IMR-90 (cell line): ENCODE data around the gene CSGALNACT2. TPM values are rescaled to one million over a fixed set of nuclear protein-coding genes. Genes with fewer than 3 reads are reported as not detected.
A peak's percentile ranks its signal among the peaks of the same experiment; 100 is the strongest.

ENCODE experiments used
- ATAC-seq: fragments of 200-7000 bp; cut with Tn5 transposase; 2 replicates; pipeline ENCODE4 v1.9.1; 2020; ENCODE audit warnings: low read depth, mild to moderate bottlenecking, moderate library complexity
- BruUV-seq: library from RNA; stranded (reverse); fragments of 400-500 nt; replicated peaks from 2 replicates; lab custom pipeline; 2021; lab: Mats Ljungman, UMichigan
- CTCF ChIA-PET: fragments of 300-600 bp; formaldehyde crosslinking; extraction: SDS; loops from one replicate; lab custom pipeline; 2021; ENCODE audit warnings: antibody characterized with exemption; lab: Yijun Ruan, JAX
- POLR2A ChIA-PET: fragments of 300-600 bp; sonication (Branson Sonifier 250); formaldehyde crosslinking; loops from one replicate; lab custom pipeline; 2022; ENCODE audit warnings: antibody characterized with exemption; ENCODE audit not compliant: unreplicated experiment; lab: Charles Lee
- DNase-seq: peaks from one replicate; pipeline ENCODE4 v3.0.0; 2013
- H2AFZ ChIP-seq: replicated peaks from 2 replicates; pipeline ENCODE3; 2013; ENCODE audit warnings: low read length, mild to moderate bottlenecking; ENCODE audit not compliant: poor library complexity
- H2AK5ac ChIP-seq: 2 replicates; pipeline ENCODE4 v1.6.1; 2013; ENCODE audit warnings: low read depth, low read length, inconsistent platforms
- H2AK9ac ChIP-seq: replicated peaks from 2 replicates; pipeline ENCODE3; 2013; ENCODE audit warnings: mild to moderate bottlenecking, low read depth, low read length, moderate library complexity; ENCODE audit not compliant: poor library complexity
- H2BK120ac ChIP-seq: 2 replicates; pipeline ENCODE4 v1.6.1; 2013; ENCODE audit warnings: low read depth, low read length, inconsistent platforms
- H2BK15ac ChIP-seq: 3 replicates; pipeline ENCODE4 v1.6.1; 2013; ENCODE audit warnings: low read depth, low read length, inconsistent platforms
- H2BK20ac ChIP-seq: 2 replicates; pipeline ENCODE4 v1.6.1; 2013; ENCODE audit warnings: low read depth, mild to moderate bottlenecking, inconsistent platforms, low read length, moderate library complexity
- H2BK5ac ChIP-seq: 2 replicates; pipeline ENCODE4 v1.6.1; 2013; ENCODE audit warnings: mild to moderate bottlenecking, low read depth, low read length, inconsistent platforms; ENCODE audit not compliant: poor library complexity, severe bottlenecking
- H3K14ac ChIP-seq: replicated peaks from 2 replicates; pipeline ENCODE4 v1.6.1; 2013; ENCODE audit warnings: low read depth, low read length, inconsistent platforms
- H3K18ac ChIP-seq: 2 replicates; pipeline ENCODE4 v1.6.1; 2013; ENCODE audit warnings: low read depth, low read length, control low read depth
- H3K23ac ChIP-seq: 2 replicates; pipeline ENCODE4 v1.6.1; 2013; ENCODE audit warnings: low read depth, low read length, inconsistent platforms
- H3K27ac ChIP-seq: 2 replicates; pipeline ENCODE4 v1.5.1; 2013; ENCODE audit warnings: mild to moderate bottlenecking, control low read depth, low read length; ENCODE audit not compliant: insufficient read depth
- H3K27me3 ChIP-seq: 2 replicates; pipeline ENCODE4 v1.6.1; 2013; ENCODE audit warnings: low read length; ENCODE audit not compliant: control insufficient read depth, insufficient read depth
- H3K36me3 ChIP-seq: 2 replicates; pipeline ENCODE4 v1.6.1; 2013; ENCODE audit warnings: low read length, mixed read lengths; ENCODE audit not compliant: control insufficient read depth, insufficient read depth
- H3K4ac ChIP-seq: 2 replicates; pipeline ENCODE4 v1.6.1; 2013; ENCODE audit warnings: low read depth, low read length, inconsistent platforms
- H3K4me1 ChIP-seq: 2 replicates; pipeline ENCODE4 v1.6.1; 2013; ENCODE audit warnings: low read length, mixed read lengths; ENCODE audit not compliant: control insufficient read depth, insufficient read depth
- H3K4me2 ChIP-seq: 2 replicates; pipeline ENCODE4 v1.6.1; 2013; ENCODE audit warnings: low read depth, mild to moderate bottlenecking, control low read depth, low read length, moderate library complexity
- H3K4me3 ChIP-seq: 2 replicates; pipeline ENCODE4 v1.5.1; 2013; ENCODE audit warnings: low read depth, mild to moderate bottlenecking, control low read depth, low read length, moderate library complexity; ENCODE audit not compliant: insufficient read depth
- H3K56ac ChIP-seq: 2 replicates; pipeline ENCODE4 v1.6.1; 2013; ENCODE audit warnings: low read length, inconsistent platforms; ENCODE audit not compliant: insufficient read depth; ENCODE audit errors: extremely low read depth
- H3K79me1 ChIP-seq, 2 experiments: 2 replicates each; pipeline ENCODE4 v1.6.1; 2013; ENCODE audit warnings: low read length in 2 of 2, inconsistent platforms in 1 of 2, low read depth in 1 of 2
- H3K9ac ChIP-seq: 2 replicates; pipeline ENCODE4 v1.6.1; 2013; ENCODE audit warnings: low read depth, low read length, control low read depth
- H3K9me1 ChIP-seq: 2 replicates; pipeline ENCODE4 v1.6.1; 2013; ENCODE audit warnings: low read length, inconsistent platforms; ENCODE audit not compliant: insufficient read depth
- H3K9me3 ChIP-seq: 2 replicates; pipeline ENCODE4 v1.6.1; 2013; ENCODE audit warnings: low read length; ENCODE audit not compliant: control insufficient read depth, insufficient read depth
- H4K20me1 ChIP-seq: 2 replicates; pipeline ENCODE4 v1.6.1; 2013; ENCODE audit warnings: low read length, inconsistent platforms; ENCODE audit not compliant: insufficient read depth
- H4K5ac ChIP-seq: 2 replicates; pipeline ENCODE4 v1.6.1; 2013; ENCODE audit warnings: mild to moderate bottlenecking, low read depth, low read length, control low read depth
- H4K8ac ChIP-seq, 2 experiments: 2 replicates each; pipeline ENCODE4 v1.6.1; 2013; ENCODE audit warnings: low read depth in 2 of 2, low read length in 2 of 2, control low read depth in 1 of 2, inconsistent platforms in 1 of 2
- H4K91ac ChIP-seq: 2 replicates; pipeline ENCODE4 v1.6.1; 2013; ENCODE audit warnings: low read depth, low read length, inconsistent platforms; ENCODE audit not compliant: insufficient read depth
- BHLHE40 ChIP-seq: fragments of 150-350 bp; IDR thresholded peaks from 2 replicates; pipeline ENCODE4 v1.6.1; 2016; ENCODE audit warnings: mild to moderate bottlenecking, low read depth, low read length
- CEBPB ChIP-seq: IDR thresholded peaks from 2 replicates; pipeline ENCODE4 v1.6.1; 2012; ENCODE audit warnings: low read depth, low read length, improper control_type of control experiment
- MAFK ChIP-seq: IDR thresholded peaks from 2 replicates; pipeline ENCODE4 v1.6.1; 2012; ENCODE audit warnings: low read depth, low read length, improper control_type of control experiment
- MXI1 ChIP-seq: IDR thresholded peaks from 2 replicates; pipeline ENCODE4 v1.6.1; 2012; ENCODE audit warnings: low read depth, mild to moderate bottlenecking, low read length, moderate library complexity, borderline replicate concordance
- RAD21 ChIP-seq: IDR thresholded peaks from 2 replicates; pipeline ENCODE4 v1.6.1; 2012; ENCODE audit warnings: low read length, improper control_type of control experiment
- SMC3 ChIP-seq: fragments of 150-350 bp; IDR thresholded peaks from 2 replicates; pipeline ENCODE4 v1.6.1; 2016; ENCODE audit warnings: low read depth, mild to moderate bottlenecking, antibody characterized with exemption, low read length, moderate library complexity
- WGBS, 2 experiments: methylation state at CpG; one replicate each; pipeline versions ENCODE4 v1.1.5 to v1.1.7; 2013; ENCODE audit warnings: missing lambda C conversion rate in 2 of 2; ENCODE audit not compliant: insufficient read length in 1 of 2; ENCODE audit errors: extremely low coverage in 2 of 2; 5-methylcytosine and 5-hydroxymethylcytosine counted together
- dilution Hi-C: fragments of 300-500 bp; cut with HindIII; formaldehyde crosslinking; loops from one replicate; pipeline ENCODE4 v1.14.3; 2018; ENCODE audit warnings: low sequenced_read_pairs; ENCODE audit not compliant: unreplicated experiment
- in situ Hi-C: fragments of 300-500 bp; cut with MboI; formaldehyde crosslinking; loops from 3 replicates; pipeline ENCODE4 v1.14.3; 2019; ENCODE audit warnings: low sequenced_read_pairs, inconsistent platforms, mixed read lengths
- intact Hi-C: fragments of 100-400 bp; cut with micrococcal nuclease; formaldehyde crosslinking; loops from 2 replicates; pipeline ENCODE4 v1.10.0; 2022
- polyA plus RNA-seq, 3 experiments: library from polyadenylated mRNA; depleted of rRNA; stranded (reverse); fragments of >200 nt; gene quantifications; 2 replicates each; pipeline ENCODE4 v1.2.3, GENCODE V29; 2012; ENCODE audit warnings: low replicate concordance in 1 of 3
- total RNA-seq: library from RNA; depleted of rRNA; stranded (reverse); fragments of >200 nt; gene quantifications from 2 replicates; pipeline ENCODE4 v1.2.3, GENCODE V29; 2012
- TF ChIP-seq, protein P1 (sequence below): fragments of 150-350 bp; IDR thresholded peaks from 2 replicates; pipeline ENCODE4 v1.6.1; 2016; ENCODE audit warnings: low read depth, mild to moderate bottlenecking, low read length, moderate library complexity, borderline replicate concordance
- TF ChIP-seq, protein P2 (sequence below): conservative IDR thresholded peaks from 2 replicates; pipeline ENCODE4 v1.5.1; 2012; ENCODE audit warnings: mild to moderate bottlenecking, low read depth, low read length, improper control_type of control experiment

CSGALNACT2 gene
- total and polyA plus RNA-seq, 2 of the 4 experiments (the other 2 are of a cell fraction) = 6.5 to 13.1 TPM

DNA sequence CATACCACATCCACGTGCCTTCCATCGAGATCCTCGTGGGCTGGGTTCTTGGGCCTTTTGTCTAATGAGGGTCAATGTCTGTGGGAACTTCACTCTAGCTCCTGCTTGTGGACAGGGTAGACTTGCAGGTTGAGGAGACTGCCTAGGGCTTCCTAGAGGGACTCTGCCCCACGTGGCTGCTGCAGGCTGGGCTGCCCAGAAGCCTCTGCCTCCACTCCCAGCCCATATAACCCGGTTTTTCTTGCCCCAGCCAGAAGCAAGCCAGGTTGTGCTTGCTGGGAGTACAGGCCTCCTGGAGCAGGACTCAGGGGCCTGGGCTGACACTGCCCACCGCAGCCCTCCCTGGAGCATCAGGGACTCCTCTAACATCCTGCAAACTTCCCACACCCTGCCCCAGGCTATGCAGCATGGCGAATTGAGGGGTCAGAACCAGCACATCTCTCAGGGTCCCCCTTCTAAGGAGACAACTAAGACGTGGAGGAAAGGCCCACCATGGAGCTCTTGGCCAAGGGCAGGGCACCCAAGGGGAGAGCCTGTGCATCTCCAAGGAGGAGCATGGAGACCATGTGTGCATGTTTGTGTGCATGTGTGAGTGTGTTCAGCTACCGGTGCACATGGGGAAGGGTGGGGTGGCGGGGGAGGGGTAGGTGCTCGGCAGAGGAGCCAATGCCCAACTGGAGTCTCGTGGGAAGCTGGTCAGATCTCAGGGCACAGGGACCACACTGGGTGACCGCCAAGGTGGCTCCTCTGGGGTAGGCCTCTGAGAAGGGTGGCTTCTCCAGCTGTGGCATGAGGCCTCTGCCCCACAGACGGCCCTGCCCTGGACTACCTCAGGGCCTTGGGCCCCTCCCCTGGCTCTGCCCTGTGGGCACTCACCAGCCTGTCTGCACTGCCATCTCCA is 66.0 kb downstream of the CSGALNACT2 start (continued):
- TF ChIP-seq BHLHE40 = no peak
- no peak for TF ChIP-seq MAFK

DNA sequence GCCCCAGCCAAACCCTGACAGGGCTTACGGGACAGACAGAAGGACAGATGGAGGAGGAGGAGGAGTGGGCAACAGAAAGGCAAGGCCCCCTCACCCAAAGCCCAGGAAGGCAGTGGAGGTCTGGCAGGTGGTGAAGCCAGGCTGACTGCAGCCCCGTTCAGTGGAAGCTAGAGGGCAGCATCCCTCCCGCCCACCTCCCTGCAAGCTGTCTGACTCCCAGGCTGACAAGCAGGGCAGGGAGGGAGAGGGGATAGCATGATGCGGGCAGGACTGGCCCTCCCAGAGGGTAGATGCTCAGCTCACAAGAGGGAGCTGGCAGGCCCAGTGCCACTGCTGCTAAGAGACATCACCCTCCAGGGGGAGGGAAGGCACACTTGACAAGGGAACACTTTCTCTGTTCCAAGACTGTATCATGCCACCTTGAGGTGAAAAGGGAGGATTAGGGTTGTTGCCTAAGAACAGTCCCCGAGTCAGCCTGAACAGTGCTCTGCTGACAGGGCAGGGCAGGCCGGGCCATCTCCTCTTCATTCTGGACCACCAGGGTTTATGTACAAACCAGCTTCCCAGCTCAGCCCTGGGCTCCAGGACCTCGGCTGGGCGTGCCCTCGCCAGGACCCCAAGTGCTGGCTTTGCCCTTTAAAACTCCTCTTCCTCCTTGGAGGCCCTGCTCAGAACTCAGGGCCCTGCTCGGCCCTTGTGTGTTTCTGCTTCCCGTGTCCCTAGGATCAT is 66.9 kb downstream of the CSGALNACT2 start:
- H3K4ac ChIP-seq = no peak overlapping the region
- no peak overlapping the region for H2AK5ac ChIP-seq
- H2BK5ac ChIP-seq = no peak overlapping the region
- H3K9me3 ChIP-seq = no peaks in the 10 kb centered on the region
- H3K56ac ChIP-seq = no peak overlapping the region
- H3K14ac ChIP-seq = no peak overlapping the region
- dilution Hi-C loops (no loop called here), intact Hi-C loops (loop anchor here (5.0 to 10.0 kb wide), 2 partner anchors 140 to 257 kb away; no protein-coding TSS in a partner anchor), in situ Hi-C loops (no loop called here)
- H2AFZ ChIP-seq = peak overlapping the region; percentile 76
- no peak overlapping the region for H3K18ac ChIP-seq
- no peak overlapping the region for H2BK20ac ChIP-seq
- no TSS peak for BruUV-seq
- no peak overlapping the region for H3K9ac ChIP-seq
- no peak overlapping the region for H4K5ac ChIP-seq
- peak overlapping the region; percentile 74 for H2AK9ac ChIP-seq
- peak; percentile 80 for ATAC-seq
- no peak overlapping the region for H4K8ac ChIP-seq
- peaks cover 3% of the 10 kb centered on the region; the same call in 1 of the 2 replicates for H3K27me3 ChIP-seq
- H3K36me3 ChIP-seq = no peaks in the 10 kb centered on the region
- no peaks in the 10 kb centered on the region for H3K9me1 ChIP-seq
- POLR2A ChIA-PET = no interaction called here
- CTCF ChIA-PET = interaction anchor here (0.6 to 1.6 kb wide), 6 partner anchors 10 to 70 kb away, joined by 3 to 6 read pairs (median 4); no protein-coding TSS in a partner anchor
- H3K79me1 ChIP-seq = no peaks in the 10 kb centered on the region
- DNase-seq = peak; percentile 48
- H2BK120ac ChIP-seq = no peak overlapping the region
- H3K4me2 ChIP-seq = no peak overlapping the region
- no peaks in the 10 kb centered on the region; the same call in 1 of the 2 replicates for H3K4me1 ChIP-seq
- H3K23ac ChIP-seq = no peak overlapping the region
- TF ChIP-seq, protein P1, sequence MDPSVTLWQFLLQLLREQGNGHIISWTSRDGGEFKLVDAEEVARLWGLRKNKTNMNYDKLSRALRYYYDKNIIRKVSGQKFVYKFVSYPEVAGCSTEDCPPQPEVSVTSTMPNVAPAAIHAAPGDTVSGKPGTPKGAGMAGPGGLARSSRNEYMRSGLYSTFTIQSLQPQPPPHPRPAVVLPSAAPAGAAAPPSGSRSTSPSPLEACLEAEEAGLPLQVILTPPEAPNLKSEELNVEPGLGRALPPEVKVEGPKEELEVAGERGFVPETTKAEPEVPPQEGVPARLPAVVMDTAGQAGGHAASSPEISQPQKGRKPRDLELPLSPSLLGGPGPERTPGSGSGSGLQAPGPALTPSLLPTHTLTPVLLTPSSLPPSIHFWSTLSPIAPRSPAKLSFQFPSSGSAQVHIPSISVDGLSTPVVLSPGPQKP = no peak
- peak; percentile 13; the same call in 1 of the 2 replicates for TF ChIP-seq CEBPB
- peak; percentile 27; the same call in 1 of the 2 replicates for TF ChIP-seq SMC3
- TF ChIP-seq BHLHE40 = no peak
- no peak for TF ChIP-seq MXI1
- peak; percentile 44 for TF ChIP-seq RAD21
- TF ChIP-seq, protein P2, sequence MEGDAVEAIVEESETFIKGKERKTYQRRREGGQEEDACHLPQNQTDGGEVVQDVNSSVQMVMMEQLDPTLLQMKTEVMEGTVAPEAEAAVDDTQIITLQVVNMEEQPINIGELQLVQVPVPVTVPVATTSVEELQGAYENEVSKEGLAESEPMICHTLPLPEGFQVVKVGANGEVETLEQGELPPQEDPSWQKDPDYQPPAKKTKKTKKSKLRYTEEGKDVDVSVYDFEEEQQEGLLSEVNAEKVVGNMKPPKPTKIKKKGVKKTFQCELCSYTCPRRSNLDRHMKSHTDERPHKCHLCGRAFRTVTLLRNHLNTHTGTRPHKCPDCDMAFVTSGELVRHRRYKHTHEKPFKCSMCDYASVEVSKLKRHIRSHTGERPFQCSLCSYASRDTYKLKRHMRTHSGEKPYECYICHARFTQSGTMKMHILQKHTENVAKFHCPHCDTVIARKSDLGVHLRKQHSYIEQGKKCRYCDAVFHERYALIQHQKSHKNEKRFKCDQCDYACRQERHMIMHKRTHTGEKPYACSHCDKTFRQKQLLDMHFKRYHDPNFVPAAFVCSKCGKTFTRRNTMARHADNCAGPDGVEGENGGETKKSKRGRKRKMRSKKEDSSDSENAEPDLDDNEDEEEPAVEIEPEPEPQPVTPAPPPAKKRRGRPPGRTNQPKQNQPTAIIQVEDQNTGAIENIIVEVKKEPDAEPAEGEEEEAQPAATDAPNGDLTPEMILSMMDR = peak; percentile 63
- H3K27ac ChIP-seq = no peak overlapping the region
- 84% methylated on average over 5 of the region's 11 CpGs; no CpG with 5 or more reads in 1 of the 2 experiments for WGBS, 2 experiments
- no peak overlapping the region for H4K91ac ChIP-seq
- no peaks in the 10 kb centered on the region; the same call in 1 of the 2 replicates for H4K20me1 ChIP-seq
- H3K4me3 ChIP-seq = no peak overlapping the region
- H2BK15ac ChIP-seq = no peak overlapping the region
